GM21786 (cell line): ENCODE data around the gene EMCN.
"Not testable (repeated sequence)": the region's sequence is repeated elsewhere in the genome, so short reads cannot be mapped to it uniquely, and the experiment has no call there.

Experiments used
- ATAC-seq: cut with Tn5 transposase; IDR thresholded peaks from one replicate; pipeline ENCODE4 v1.9.1; 2021; ENCODE audit not compliant: unreplicated experiment

The EMCN gene, protein sequence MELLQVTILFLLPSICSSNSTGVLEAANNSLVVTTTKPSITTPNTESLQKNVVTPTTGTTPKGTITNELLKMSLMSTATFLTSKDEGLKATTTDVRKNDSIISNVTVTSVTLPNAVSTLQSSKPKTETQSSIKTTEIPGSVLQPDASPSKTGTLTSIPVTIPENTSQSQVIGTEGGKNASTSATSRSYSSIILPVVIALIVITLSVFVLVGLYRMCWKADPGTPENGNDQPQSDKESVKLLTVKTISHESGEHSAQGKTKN

DNA sequence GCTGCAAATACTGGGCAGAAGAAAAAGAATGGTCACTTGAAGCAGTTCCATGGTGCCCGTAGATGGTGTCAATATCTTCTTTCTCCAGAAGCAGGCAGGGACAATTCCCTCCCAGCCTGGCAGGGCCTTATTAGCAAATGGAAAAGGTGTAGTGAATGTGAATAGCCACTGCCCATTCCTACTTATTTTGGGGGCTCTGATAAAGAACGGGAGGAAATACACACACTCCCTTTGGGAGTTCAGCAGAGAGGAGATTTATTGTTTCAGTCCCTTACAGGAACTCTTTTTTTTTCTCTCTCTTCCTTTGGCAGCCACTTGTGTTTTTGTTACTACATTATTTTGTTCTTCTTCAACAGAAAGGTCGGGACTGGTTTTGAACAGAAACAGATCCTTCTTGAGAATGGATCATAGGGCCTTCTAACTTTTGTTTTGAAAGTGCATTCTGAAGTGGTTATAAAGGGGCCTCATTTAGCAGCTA, at the start of gene EMCN:
Gene EMCN (minus strand): TSS at position 159 of the 478 bp plus-strand sequence. CDS start 108 bp downstream, at position 51.
- ATAC-seq: no peak

GRCh38 chr4:100566396-100566795, 48.6 kb upstream of the EMCN start:
- ATAC-seq: no peak

GRCh38 chr4:100557306-100557705, 39.5 kb upstream of the EMCN start:
- no peak for ATAC-seq

- ATAC-seq: no peak
Observed at GRCh38 chr4:100555611-100556337, 38.0 kb upstream of the EMCN start.

GRCh38 chr4:100548200-100548560, 30.4 kb upstream of the EMCN start:
- ATAC-seq: no peak

DNA sequence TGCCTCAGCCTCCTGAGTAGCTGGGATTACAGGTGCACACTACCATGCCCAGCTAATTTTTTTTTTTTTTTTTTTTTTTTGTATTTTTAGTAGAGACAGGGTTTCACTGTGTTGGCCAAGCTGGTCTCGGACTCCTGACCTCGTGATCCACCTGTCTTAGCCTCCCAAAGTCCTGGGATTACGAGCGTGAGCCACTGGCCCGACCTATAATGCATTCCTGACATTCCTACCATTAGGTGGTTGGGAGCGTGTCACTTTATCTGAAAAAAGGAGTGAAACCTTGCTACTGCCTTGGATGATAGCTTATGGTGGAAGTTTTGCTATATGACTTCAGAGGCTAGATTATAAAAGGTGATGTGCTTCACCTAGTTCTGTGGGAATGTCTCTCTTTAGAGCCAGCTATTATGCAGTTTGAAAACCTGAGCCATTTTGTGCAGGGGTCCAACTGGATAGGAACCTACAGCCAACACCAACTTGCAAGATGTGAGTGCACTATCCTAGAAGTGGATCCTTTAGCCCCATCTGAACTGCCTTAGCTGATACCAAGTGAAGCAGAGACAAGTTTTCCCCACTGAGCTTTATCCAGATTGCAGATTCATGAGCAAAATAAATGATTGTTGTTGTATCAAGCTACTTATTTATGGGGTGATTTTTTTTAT, 29.8 kb upstream of the EMCN start:
- ATAC-seq: no peak

DNA sequence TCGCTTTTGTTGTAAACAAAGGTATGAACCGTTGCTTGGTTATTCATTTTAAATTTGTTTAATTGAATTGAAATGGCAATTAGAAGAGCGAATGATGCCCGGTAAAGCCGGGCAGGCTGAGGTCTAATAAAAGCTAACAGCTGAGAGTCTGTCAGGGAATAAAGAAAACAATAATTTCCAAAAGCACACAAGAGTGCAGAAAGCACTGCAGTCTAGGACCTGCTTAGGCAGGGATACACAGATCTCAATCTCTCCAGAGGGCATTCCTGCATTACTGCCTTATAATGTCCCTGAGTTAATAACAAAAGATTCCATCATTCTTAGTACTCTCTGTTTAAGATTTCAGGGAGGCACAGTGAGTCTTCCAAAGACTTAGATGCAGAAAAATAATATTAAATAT, 27.6 kb upstream of the EMCN start:
- ATAC-seq: no peak

- no peak for ATAC-seq
Observed at GRCh38 chr4:100540131-100540530, 22.3 kb upstream of the EMCN start.

DNA sequence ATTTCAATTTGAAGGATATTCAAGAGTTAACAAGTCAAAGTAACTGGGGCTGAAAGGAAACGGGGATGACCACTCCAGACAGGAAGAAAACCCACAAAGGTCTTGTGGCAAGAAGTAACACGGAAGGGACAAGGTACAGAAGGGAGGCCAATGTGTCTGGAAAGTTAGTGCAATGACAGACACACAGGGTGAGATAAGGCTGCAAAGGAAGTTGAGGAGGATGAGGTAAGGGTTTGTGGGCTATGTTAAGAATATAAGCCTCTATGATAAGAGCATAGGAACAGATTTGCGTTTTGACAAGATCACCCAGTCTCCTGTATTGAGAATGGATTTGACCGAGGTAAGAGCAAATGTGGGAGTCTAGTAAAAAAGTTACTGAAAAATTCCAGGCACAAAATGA, 21.9 kb upstream of the EMCN start:
- ATAC-seq: no peak

DNA sequence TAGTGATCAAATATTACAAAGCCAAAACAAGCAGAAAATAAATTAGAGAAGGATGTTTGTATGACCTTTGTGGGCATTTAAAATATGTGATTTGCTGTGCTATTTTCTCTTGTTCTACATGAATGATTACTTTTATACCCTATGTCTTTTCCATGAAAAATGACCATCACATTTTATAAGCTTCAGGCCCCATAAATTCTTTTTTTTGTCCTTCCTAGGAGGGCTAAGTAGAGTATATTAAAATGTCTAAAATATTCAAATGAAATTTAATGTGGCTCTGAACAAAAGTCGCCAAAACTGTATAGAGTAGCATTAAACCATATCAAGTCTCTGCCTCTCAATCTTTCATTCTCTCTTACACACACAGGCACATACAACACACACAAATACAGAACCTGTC, 15.9 kb upstream of the EMCN start:
- ATAC-seq: no peak

- ATAC-seq: not testable (repeated sequence)
Observed at GRCh38 chr4:100530161-100530560, 12.3 kb upstream of the EMCN start.

GRCh38 chr4:100525686-100526085, 7.9 kb upstream of the EMCN start:
- ATAC-seq: no peak

GRCh38 chr4:100519205-100519604, 1.4 kb upstream of the EMCN start:
- ATAC-seq: no peak

DNA sequence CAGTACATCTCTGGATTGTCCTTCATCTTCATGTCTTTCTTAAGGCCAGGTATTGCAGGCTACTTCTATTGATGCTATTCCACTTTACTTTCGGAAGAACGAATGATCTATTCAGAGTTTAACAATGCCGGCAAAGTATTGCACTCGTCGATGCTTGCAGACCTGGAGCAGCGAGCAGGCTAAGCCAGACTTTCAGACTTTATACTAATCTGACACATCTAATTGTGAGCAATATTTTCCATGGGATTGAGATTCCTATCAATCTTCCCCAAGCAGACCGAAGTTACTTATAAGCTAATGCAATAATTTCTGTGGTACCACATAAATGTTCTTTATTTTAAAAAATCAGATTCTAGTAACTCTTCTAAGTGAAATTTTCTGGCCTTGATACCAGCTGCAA, 1.6 kb downstream of the EMCN start:
- ATAC-seq: no peak

DNA sequence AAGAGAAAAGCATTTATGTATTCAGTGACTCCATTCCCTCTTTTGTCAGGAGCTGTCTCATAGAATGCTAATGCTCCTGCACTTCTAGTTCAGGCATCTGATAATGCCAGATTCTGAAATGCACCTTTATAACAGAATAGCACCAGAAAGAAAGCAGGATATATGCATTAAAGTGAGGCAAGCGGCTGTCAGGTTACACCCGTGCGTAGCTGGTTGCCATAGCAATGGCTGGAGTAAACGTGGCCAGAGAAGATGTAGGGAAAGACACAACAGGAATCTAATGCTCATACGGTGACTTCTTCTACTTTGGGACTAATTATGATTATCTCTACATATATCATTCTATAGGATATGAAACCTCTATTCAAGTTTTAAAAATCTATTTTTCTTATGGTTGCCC, 5.9 kb downstream of the EMCN start:
- ATAC-seq: no peak

GRCh38 chr4:100510551-100510950, 7.3 kb downstream of the EMCN start:
- no peak for ATAC-seq

GRCh38 chr4:100509386-100509785, 8.4 kb downstream of the EMCN start:
- ATAC-seq: no peak

GRCh38 chr4:100508691-100509090, 9.1 kb downstream of the EMCN start:
- no peak for ATAC-seq

- no peak for ATAC-seq
Observed at GRCh38 chr4:100504086-100504874, 13.5 kb downstream of the EMCN start.

DNA sequence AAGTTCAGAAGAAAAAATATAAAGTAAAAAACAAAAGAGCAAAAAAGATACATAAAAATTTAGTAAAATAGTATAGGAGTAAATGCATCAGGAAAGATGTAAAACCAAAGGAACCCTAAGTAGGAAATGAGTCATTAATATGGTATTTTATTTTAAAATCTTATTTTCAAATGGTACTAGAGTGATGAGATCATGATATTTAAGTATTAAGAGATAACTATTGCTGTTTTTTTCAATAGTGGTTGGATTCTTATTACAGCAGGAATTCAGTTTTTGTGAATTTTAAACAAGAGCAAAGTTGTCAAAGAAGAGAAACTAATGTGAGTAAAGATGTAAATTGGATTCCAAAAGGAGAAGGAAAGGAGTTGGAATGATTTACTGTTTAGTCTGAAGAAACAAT, 20.0 kb downstream of the EMCN start:
- no peak for ATAC-seq

DNA sequence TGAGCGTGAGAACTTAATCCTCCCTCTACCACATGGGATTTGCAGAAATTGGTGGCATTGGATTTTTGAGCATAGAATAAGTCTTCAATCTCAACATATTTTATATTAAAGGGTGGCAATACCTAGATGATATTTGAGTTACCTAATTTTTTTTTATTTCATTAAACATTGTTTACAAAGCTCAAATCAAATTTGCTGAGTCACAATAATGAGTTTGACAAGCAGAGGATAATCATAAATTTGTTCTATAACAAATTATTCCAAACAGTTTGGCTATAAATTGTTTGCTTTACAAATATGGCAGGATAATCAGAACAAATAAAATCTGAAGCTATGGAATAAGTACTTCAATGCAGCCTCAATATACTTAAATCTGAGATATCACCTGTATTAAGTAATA, 22.7 kb downstream of the EMCN start:
- no peak for ATAC-seq
